GM21576 (cell line): Measurements from ENCODE around the gene SEPTIN12.

Experiments used
- ATAC-seq: cut with Tn5 transposase; IDR thresholded peaks from one replicate; pipeline ENCODE4 v1.9.1; 2021; ENCODE audit warnings: mild to moderate bottlenecking, moderate library complexity; ENCODE audit not compliant: unreplicated experiment

Gene SEPTIN12

DNA sequence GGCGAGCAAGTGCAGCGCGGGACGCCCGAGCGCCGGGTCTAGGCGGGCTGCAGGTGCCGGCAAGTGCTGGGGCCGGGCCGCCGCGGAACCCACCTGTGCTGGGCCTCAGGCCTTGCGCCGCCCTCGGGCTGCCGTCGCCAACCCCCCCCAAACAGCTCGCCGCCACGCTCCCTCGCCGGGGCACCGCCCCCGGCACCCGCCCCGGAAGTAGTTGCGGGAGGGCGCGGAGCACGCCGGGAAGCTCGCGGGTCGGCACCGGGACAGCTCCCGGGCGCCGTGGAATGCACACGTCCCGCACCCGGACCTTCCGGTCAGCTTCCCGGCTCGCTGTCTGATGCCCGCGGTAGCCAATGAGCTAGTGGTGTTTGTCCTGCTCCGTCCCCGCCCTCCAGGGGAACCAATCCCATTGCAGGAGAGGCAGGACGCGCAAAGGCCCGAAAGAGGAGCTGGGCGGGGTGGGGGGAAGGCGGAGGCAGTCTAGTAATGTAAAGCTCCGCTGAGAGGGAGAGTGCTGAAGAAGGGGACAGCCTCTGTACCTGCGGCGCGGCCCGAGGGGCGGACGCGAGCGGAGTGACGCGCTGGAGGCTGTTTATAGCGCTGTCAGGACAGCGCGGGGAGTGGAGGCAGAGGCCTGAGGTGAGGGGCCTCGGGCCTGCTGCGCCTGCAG is 53.9 kb downstream of the SEPTIN12 start, which contains the start of the genes ANKS3 and DNAAF8:
TSS of gene ANKS3 (minus strand) at position 209 of the 667 bp plus-strand sequence. CDS start 4,122 bp downstream, outside the sequence.
TSS of gene DNAAF8 (plus strand) at position 475 of the 667 bp plus-strand sequence. CDS start 1,978 bp downstream, outside the sequence.
- peak; percentile 63 for ATAC-seq

DNA sequence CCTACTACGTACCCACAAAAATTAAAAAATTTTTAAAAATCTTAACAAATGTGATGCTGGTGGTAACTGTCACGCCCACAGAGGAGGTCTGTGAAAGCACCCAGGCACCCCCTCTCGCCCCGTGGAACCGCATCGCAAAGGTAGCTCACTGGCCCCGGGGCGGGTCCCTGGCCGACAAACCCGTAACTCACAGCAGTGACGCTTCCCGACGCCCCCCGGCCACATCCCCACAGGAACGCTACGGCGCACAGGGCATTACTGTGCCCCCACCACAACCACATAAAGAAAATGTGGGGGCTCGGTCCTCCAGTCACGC is 54.4 kb downstream of the SEPTIN12 start:
- peak; percentile 14 for ATAC-seq

GRCh38 chr16:4733211-4733742 is 54.9 kb downstream of the SEPTIN12 start:
- no peak for ATAC-seq

DNA sequence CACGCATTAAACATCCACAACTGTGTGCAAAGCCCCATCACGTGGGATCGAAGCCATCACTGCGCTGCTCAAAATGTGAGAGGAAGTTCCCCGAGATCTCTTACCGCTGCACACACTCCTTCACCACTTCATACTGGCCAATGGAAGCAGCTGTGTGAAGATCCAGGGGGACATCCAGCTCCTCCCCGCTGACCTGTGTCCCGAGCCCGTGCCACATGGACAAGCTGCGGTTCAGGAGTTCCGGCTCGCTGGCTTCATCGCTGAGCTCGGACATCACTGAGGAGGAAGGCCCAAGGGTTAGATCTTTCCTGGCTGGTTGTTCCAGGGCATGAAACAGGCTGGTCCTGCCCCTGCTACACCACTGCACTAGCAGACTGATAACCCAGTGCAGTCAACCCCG is 58.3 kb downstream of the SEPTIN12 start:
- ATAC-seq: no peak

DNA sequence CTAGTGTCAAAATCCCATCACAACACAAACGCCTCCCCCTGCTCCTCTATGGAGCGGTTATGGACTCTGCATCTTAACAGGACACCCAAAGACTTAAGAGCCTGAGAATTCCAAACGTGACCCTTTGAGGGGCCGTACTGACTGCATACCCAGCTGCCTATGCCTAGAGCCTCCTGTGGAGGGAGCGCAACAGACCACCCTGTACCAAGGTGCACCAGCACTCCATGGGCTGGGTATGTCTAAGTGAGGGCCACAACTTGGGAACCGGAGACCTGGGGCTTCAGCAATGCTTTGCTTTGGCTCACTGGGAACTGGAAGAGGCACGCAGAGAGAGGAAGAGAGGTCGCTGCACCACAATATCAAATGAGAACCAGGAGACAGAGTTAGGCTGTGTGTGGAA is 59.5 kb downstream of the SEPTIN12 start:
- no peak for ATAC-seq
